Mesenchymal stem cell (in vitro differentiated cells and primary cell): ENCODE measurements around the gene PGGHG.
"Not testable (repeated sequence)": the region's sequence is repeated elsewhere in the genome, so short reads cannot be mapped to it uniquely, and the experiment has no call there.

ENCODE experiments used
- DNase-seq: peaks from one replicate; pipeline ENCODE4 v3.0.0-alpha.2; 2013
- H2AFZ ChIP-seq: one replicate; pipeline ENCODE4 v1.6.1; 2013; ENCODE audit warnings: low read depth, mild to moderate bottlenecking, control low read depth, inconsistent platforms, low read length, moderate library complexity
- H2AK5ac ChIP-seq: 2 replicates; pipeline ENCODE4 v1.6.1; 2013; ENCODE audit warnings: low read length, moderate library complexity, mild to moderate bottlenecking, inconsistent platforms; ENCODE audit not compliant: severe bottlenecking
- H2BK120ac ChIP-seq: one replicate; pipeline ENCODE4 v1.6.1; 2013; ENCODE audit warnings: low read depth, mild to moderate bottlenecking, inconsistent platforms, low read length, moderate library complexity
- H2BK12ac ChIP-seq, 2 experiments: one replicate each; pipeline ENCODE4 v1.6.1; 2013; ENCODE audit warnings: inconsistent platforms in 2 of 2, low read length in 2 of 2, mild to moderate bottlenecking in 2 of 2, moderate library complexity in 2 of 2, control low read depth in 1 of 2
- H2BK15ac ChIP-seq: one replicate; pipeline ENCODE4 v1.6.1; 2013; ENCODE audit warnings: mild to moderate bottlenecking, low read depth, inconsistent platforms; ENCODE audit not compliant: poor library complexity, severe bottlenecking
- H2BK5ac ChIP-seq: 2 replicates; pipeline ENCODE4 v1.6.1; 2013; ENCODE audit warnings: low read depth, mild to moderate bottlenecking, low read length, control low read depth, inconsistent platforms; ENCODE audit not compliant: poor library complexity, severe bottlenecking
- H3K14ac ChIP-seq, 2 experiments: one replicate each; pipeline ENCODE4 v1.6.1; 2013; ENCODE audit warnings: inconsistent platforms in 2 of 2, low read length in 2 of 2, control low read depth in 1 of 2, mild to moderate bottlenecking in 1 of 2, moderate library complexity in 1 of 2
- H3K18ac ChIP-seq, 2 experiments: one replicate each; pipeline ENCODE4 v1.6.1; 2013; ENCODE audit warnings: inconsistent platforms in 2 of 2, low read length in 2 of 2, control low read depth in 1 of 2, low read depth in 1 of 2, mild to moderate bottlenecking in 1 of 2
- H3K23ac ChIP-seq, 2 experiments: one replicate each; pipeline ENCODE4 v1.6.1; 2013; ENCODE audit warnings: inconsistent platforms in 2 of 2, low read length in 2 of 2, mild to moderate bottlenecking in 2 of 2, moderate library complexity in 2 of 2, control low read depth in 1 of 2
- H3K27ac ChIP-seq: 2 replicates; pipeline ENCODE4 v1.5.1; 2013; ENCODE audit warnings: mild to moderate bottlenecking, moderate library complexity, low read length, control low read depth, inconsistent platforms; ENCODE audit not compliant: poor library complexity, severe bottlenecking
- H3K27me3 ChIP-seq, 2 experiments: 2 replicates each; pipeline versions ENCODE4 v1.6.1 to v1.7.0; 2013; ENCODE audit warnings: low read length in 2 of 2, mild to moderate bottlenecking in 2 of 2, moderate library complexity in 2 of 2, control low read depth in 1 of 2, inconsistent platforms in 1 of 2; ENCODE audit not compliant: control insufficient read depth in 1 of 2, insufficient read depth in 1 of 2
- H3K36me3 ChIP-seq, 2 experiments: 2 replicates each; pipeline versions ENCODE4 v1.6.1 to v1.7.0; 2013; ENCODE audit warnings: low read length in 2 of 2, control low read depth in 1 of 2, inconsistent platforms in 1 of 2, low read depth in 1 of 2, mild to moderate bottlenecking in 1 of 2; ENCODE audit not compliant: insufficient read depth in 2 of 2, control insufficient read depth in 1 of 2
- H3K4ac ChIP-seq, 2 experiments: one replicate each; pipeline ENCODE4 v1.6.1; 2013; ENCODE audit warnings: inconsistent platforms in 2 of 2, low read length in 2 of 2, mild to moderate bottlenecking in 2 of 2, moderate library complexity in 2 of 2, control low read depth in 1 of 2, low read depth in 1 of 2
- H3K4me1 ChIP-seq: 2 replicates; pipeline ENCODE4 v1.6.1; 2013; ENCODE audit warnings: low read depth, low read length, control low read depth; ENCODE audit not compliant: control insufficient read depth, insufficient read depth
- H3K4me2 ChIP-seq: 2 replicates; pipeline ENCODE4 v1.6.1; 2013; ENCODE audit warnings: low read length, mild to moderate bottlenecking, inconsistent platforms; ENCODE audit not compliant: poor library complexity, severe bottlenecking
- H3K4me3 ChIP-seq, 2 experiments: 2 replicates each; pipeline versions ENCODE4 v1.5.1 to v1.7.0; 2013; ENCODE audit warnings: low read length in 2 of 2, mild to moderate bottlenecking in 2 of 2, control low read depth in 1 of 2, low read depth in 1 of 2; ENCODE audit not compliant: insufficient read depth in 1 of 2
- H3K79me1 ChIP-seq: replicated peaks from 2 replicates; pipeline ENCODE4 v1.6.1; 2013; ENCODE audit warnings: mild to moderate bottlenecking, control low read depth, low read length, inconsistent platforms; ENCODE audit not compliant: poor library complexity, severe bottlenecking
- H3K9ac ChIP-seq: 2 replicates; pipeline ENCODE4 v1.7.0; 2013; ENCODE audit warnings: mild to moderate bottlenecking, low read length, moderate library complexity
- H3K9me3 ChIP-seq: 2 replicates; pipeline ENCODE4 v1.7.0; 2013; ENCODE audit warnings: mild to moderate bottlenecking, low read length; ENCODE audit not compliant: control insufficient read depth
- H4K8ac ChIP-seq: one replicate; pipeline ENCODE4 v1.6.1; 2013; ENCODE audit warnings: inconsistent platforms, mild to moderate bottlenecking, low read length, moderate library complexity
- H4K91ac ChIP-seq: one replicate; pipeline ENCODE4 v1.6.1; 2013; ENCODE audit warnings: mild to moderate bottlenecking, low read length, inconsistent platforms
- WGBS: methylation state at CpG from one replicate; pipeline ENCODE4 v1.1.7; 2013; ENCODE audit warnings: mixed read lengths; 5-methylcytosine and 5-hydroxymethylcytosine counted together

The PGGHG gene

DNA sequence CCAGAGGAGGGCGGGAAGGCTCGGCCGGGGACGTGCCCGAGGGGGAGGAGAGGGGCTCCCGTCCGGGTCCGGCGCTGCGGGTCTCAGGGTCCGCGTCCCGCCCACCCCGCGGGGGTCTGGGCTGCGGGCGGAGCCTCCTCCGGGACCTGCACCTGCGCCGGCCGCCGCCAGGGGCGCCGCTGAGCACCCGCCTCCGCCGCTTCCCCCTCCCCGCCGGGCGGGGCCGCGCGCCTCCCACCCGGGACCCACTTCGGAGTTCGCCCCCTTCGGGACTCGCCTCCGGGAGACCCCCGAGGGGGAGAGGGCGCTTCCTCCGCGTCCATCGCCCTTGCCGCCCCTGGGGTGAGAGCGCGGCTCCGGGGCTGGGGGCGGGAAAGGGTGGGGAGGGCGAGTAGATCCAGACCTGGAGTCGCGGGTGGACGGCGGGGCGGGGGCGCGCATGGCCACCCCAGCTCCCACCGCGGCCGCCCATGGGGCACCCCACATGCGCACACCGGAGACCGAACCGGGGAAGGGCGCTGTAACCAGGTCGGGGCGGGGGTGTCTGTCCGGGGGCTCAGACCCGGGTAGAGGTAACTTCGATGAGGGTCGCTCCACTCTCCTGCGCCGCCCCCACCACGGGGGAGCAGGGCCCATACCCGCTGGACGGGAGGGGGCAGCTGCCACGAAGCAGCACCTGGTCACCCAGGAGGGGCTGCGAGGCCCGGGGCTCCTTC, 29.6 kb downstream of the PGGHG start:
- Histone ChIP-seq H3K4me1 (peaks cover 34% of the 10 kb centered on the region), H3K18ac (peak overlapping the region in 1 of 2 experiments; percentile 80), H4K91ac (peak overlapping the region; percentile 75), H3K9ac (peak overlapping the region; percentile 95), H3K79me1 (peaks cover 11% of the 10 kb centered on the region), H3K4me3 (peak overlapping the region; percentile 57 to 95), H3K4me2 (peak overlapping the region; percentile 58), H4K8ac (peak overlapping the region; percentile 75)
- DNase-seq, H2BK12ac ChIP-seq, H3K4ac ChIP-seq, H2BK15ac ChIP-seq, H2BK120ac ChIP-seq, H2AK5ac ChIP-seq, H2AFZ ChIP-seq, H3K27ac ChIP-seq, H2BK5ac ChIP-seq, H3K9me3 ChIP-seq, H3K36me3 ChIP-seq, H3K27me3 ChIP-seq, H3K23ac ChIP-seq, H3K14ac ChIP-seq: not testable (repeated sequence)
- WGBS = no CpG with 5 or more reads among the region's 79 CpGs

DNA sequence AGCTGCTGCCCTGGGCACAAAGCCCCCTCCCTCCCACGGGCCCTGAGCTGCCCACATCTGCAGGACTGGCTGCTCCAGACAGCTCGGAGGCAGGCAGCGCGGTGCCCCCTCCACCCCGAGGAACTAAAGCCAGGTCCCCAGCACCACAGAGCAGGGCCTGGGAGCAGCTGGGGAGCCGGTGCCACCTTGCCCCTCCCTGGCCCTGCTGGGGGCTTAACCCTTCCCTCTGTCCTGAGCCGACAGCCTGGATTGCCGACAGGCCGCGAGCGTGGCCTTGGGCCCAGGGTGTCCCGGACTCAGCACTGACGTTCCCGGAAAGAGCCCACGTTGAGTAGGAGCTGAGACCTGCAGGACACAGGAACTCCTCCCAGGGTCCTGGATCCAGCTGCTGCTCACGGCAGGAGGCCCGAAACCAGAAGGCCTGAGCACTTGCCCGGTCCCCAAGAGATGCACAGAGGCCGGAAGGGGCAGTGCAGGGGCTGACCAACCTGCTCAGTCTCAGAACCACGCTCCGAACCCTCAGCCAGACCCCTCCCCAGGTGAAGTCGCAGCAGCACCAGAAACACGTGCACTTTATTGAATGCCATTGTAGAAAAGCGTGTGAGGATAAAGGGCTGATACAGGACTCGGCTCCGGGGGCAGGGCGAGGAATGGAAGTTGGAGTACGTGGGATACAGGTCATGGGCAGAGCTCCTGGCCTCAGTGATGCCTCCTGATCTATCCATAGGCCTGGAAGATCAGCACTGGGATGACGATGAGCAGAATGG, 30.4 kb downstream of the PGGHG start:
- H3K23ac ChIP-seq = peak overlapping the region in 1 of 2 experiments; percentile 34
- H2BK12ac ChIP-seq = peak overlapping the region in 1 of 2 experiments; percentile 21
- DNase-seq = peak; percentile 32
- peak overlapping the region; percentile 87 to 97 for H3K4ac ChIP-seq
- H3K14ac ChIP-seq = peak overlapping the region in 1 of 2 experiments; percentile 87
- peak overlapping the region; percentile 95 for H3K9ac ChIP-seq
- not testable (repeated sequence) for H3K79me1 ChIP-seq, H3K9me3 ChIP-seq, H2AFZ ChIP-seq, H3K36me3 ChIP-seq, H2BK15ac ChIP-seq, H3K27me3 ChIP-seq, H2BK5ac ChIP-seq
- H2AK5ac ChIP-seq = peak overlapping the region; percentile 81
- peak overlapping the region; percentile 55 to 95 for H3K4me3 ChIP-seq
- peak overlapping the region; percentile 79 for H2BK120ac ChIP-seq
- peak overlapping the region; percentile 65 for H3K27ac ChIP-seq
- peak overlapping the region; percentile 77 for H4K8ac ChIP-seq
- H3K4me2 ChIP-seq = peak overlapping the region; percentile 77
- peaks cover 30% of the 10 kb centered on the region for H3K4me1 ChIP-seq
- 31% methylated on average over 13 of the region's 29 CpGs for WGBS
- H4K91ac ChIP-seq = peak overlapping the region; percentile 83
- H3K18ac ChIP-seq = peak overlapping the region; percentile 79 to 96

DNA sequence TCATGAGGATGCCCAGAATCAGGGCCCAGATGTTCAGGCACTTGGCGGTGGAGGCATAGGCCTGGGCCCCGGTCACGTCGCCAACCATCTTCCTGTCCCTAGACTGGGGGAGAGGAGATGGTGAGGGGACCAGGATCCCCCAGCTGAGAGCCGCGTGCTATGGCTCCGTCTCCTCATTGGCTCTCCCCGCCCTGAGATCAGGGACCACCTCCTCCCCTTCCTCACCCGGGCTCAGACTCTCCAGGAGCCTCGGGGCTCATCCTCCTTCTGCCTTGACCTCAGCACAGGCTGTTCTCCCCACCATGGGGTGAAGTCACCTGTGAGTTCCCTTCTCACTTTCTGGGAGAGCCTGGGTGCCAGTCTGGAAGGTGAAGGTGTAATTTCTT, 31.0 kb downstream of the PGGHG start:
- H3K9me3 ChIP-seq, H2AFZ ChIP-seq, H2BK120ac ChIP-seq, H3K4ac ChIP-seq, H3K23ac ChIP-seq, DNase-seq, H2BK15ac ChIP-seq, H3K27me3 ChIP-seq, H2BK5ac ChIP-seq, H3K36me3 ChIP-seq, H3K79me1 ChIP-seq: not testable (repeated sequence)
- H3K9ac ChIP-seq = peak overlapping the region; percentile 95
- peak overlapping the region; percentile 79 to 96 for H3K18ac ChIP-seq
- peak overlapping the region in 1 of 2 experiments; percentile 87 for H3K14ac ChIP-seq
- H3K27ac ChIP-seq = peak overlapping the region; percentile 65
- H3K4me2 ChIP-seq = peak overlapping the region; percentile 77
- H3K4me1 ChIP-seq = peaks cover 30% of the 10 kb centered on the region
- peak overlapping the region in 1 of 2 experiments; percentile 21 for H2BK12ac ChIP-seq
- peak overlapping the region; percentile 44 to 95 for H3K4me3 ChIP-seq
- H4K8ac ChIP-seq = peak overlapping the region; percentile 77
- H4K91ac ChIP-seq = peak overlapping the region; percentile 83
- no CpG with 5 or more reads among the region's 10 CpGs for WGBS
- peak overlapping the region; percentile 81 for H2AK5ac ChIP-seq

DNA sequence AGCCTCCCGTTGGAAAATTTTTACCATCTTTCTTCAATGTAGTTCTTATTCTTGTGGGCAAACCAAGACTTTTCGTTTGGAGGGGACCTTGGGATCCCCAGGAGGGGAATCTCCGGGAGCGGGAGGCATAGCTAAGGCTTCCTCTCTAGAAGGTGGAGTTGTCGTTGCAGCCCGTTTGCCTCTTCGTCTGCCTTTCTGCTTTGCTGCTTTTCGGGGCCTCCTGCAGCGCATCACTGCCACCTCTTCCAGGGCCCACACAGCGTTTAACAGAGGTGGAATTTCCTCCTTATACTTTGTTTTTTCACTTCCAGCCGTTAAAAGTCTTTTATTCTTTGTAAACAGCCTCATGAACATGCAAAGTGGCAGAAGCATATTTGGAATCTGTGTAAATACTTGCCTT, 35.2 kb downstream of the PGGHG start:
- H3K9me3 ChIP-seq = no peaks in the 10 kb centered on the region
- no peak overlapping the region for H3K27ac ChIP-seq
- peak overlapping the region in 1 of 2 experiments; percentile 7 for H3K4ac ChIP-seq
- no peak overlapping the region for H2AK5ac ChIP-seq
- H3K27me3 ChIP-seq = no peaks in the 10 kb centered on the region
- peaks cover 2% of the 10 kb centered on the region for H3K79me1 ChIP-seq
- no peak overlapping the region for H3K14ac ChIP-seq
- H4K91ac ChIP-seq = no peak overlapping the region
- H3K36me3 ChIP-seq = no peaks in the 10 kb centered on the region
- H3K4me2 ChIP-seq = no peak overlapping the region
- 63% methylated on average over 10 of the region's 11 CpGs for WGBS
- DNase-seq = peak; percentile 13
- H3K4me3 ChIP-seq = no peak overlapping the region
- H3K9ac ChIP-seq = peak overlapping the region; percentile 65
- H2BK15ac ChIP-seq = peak overlapping the region; percentile 48
- no peak overlapping the region for H3K23ac ChIP-seq
- H2BK5ac ChIP-seq = no peak overlapping the region
- H4K8ac ChIP-seq = peak overlapping the region; percentile 66
- no peak overlapping the region for H2BK120ac ChIP-seq
- H3K18ac ChIP-seq = peak overlapping the region in 1 of 2 experiments; percentile 41
- H3K4me1 ChIP-seq = peaks cover 36% of the 10 kb centered on the region
- peak overlapping the region in 1 of 2 experiments; percentile 3 for H2BK12ac ChIP-seq
- H2AFZ ChIP-seq = no peak overlapping the region
